Measurements from ENCODE around the gene FUBP1. TPM values are rescaled to one million over a fixed set of nuclear protein-coding genes. Genes with fewer than 3 reads are reported as not detected.

Gene FUBP1
- total and polyA plus RNA-seq, 9 of the 15 experiments (the other 6 are each of a cell fraction or from before 2014, with no cell fraction given), result 104 to 294 (median 213) TPM

- TF ChIP-seq THRAP3 (IDR thresholded peaks at IDR 0.05; ENCODE audit: borderline replicate concordance) (0 out of 2 replicates have a peak, but pooled peaks have one; percentile 40), DMBX1 (CRISPR knock-in tag; IDR thresholded peaks at IDR 0.05; ENCODE audit: borderline replicate concordance) (0 out of 2 replicates have a peak, but pooled peaks have one; percentile 15), ZBTB17 (CRISPR knock-in tag; IDR thresholded peaks at IDR 0.05) (no peak), ZNF395 (CRISPR knock-in tag; IDR thresholded peaks at IDR 0.05) (0 out of 2 replicates have a peak, but pooled peaks have one; percentile 51), BRF2 (IDR thresholded peaks at IDR 0.05; ENCODE audit: borderline replicate concordance, insufficient read depth, insufficient read length) (no peak), ZBTB43 (CRISPR knock-in tag; IDR thresholded peaks at IDR 0.05) (no peak), NR2C2 (CRISPR knock-in tag; IDR thresholded peaks at IDR 0.05) (no peak), NR2C2 (tag; IDR thresholded peaks at IDR 0.05) (peak; percentile 54), JUN (IDR thresholded peaks at IDR 0.05; ENCODE audit: borderline replicate concordance, low read depth, low read length) (no peak), JUN (CRISPR knock-in tag; IDR thresholded peaks at IDR 0.05; ENCODE audit: borderline replicate concordance) (0 out of 2 replicates have a peak, but pooled peaks have one; percentile 34), GMEB1 (CRISPR knock-in tag; IDR thresholded peaks at IDR 0.05) (peak; percentile 6; the same call in 1 of the 2 replicates), HMBOX1 (IDR thresholded peaks at IDR 0.05) (peak; percentile 39), ZMIZ1 (IDR thresholded peaks at IDR 0.05; ENCODE audit: low read depth in 2 of 2, low read length in 2 of 2) (peak in 1 of 2 experiments; percentile 25; a peak in 1 of 4 replicates), YY1 (IDR thresholded peaks at IDR 0.05; ENCODE audit: borderline replicate concordance in 1 of 3, control insufficient read depth in 1 of 3, extremely low read depth in 1 of 3, insufficient read depth in 3 of 3, insufficient read length in 1 of 3, insufficient replicate concordance in 2 of 3, low read depth in 1 of 3, low read length in 2 of 3) (peak; percentile 64 to 94 (median 78))
Observed at GRCh38 chr1:77978293-77978968, 441 bp downstream of the FUBP1 start (continued).
